GM21717 (cell line): ENCODE data around the gene GCK.
A peak's percentile ranks its signal among the peaks of the same experiment; 100 is the strongest.

ENCODE experiments used
- ATAC-seq: cut with Tn5 transposase; IDR thresholded peaks from one replicate; pipeline ENCODE4 v1.9.1; 2021; ENCODE audit warnings: mild to moderate bottlenecking, moderate library complexity; ENCODE audit not compliant: unreplicated experiment

The GCK gene

GRCh38 chr7:44124822-44125202, 64.4 kb downstream of the GCK start:
- ATAC-seq, result no peak

GRCh38 chr7:44123190-44124003, 65.8 kb downstream of the GCK start, which contains the start of gene POLD2:
Gene POLD2, minus strand, starts transcription at chr7:44123548. Its CDS starts 1,495 bp downstream, at chr7:44122053.
- ATAC-seq, result peak; percentile 98

GRCh38 chr7:44122529-44122928, 66.7 kb downstream of the GCK start:
- ATAC-seq, result no peak

- no peak for ATAC-seq
Observed at GRCh38 chr7:44121761-44122420, 67.3 kb downstream of the GCK start.

GRCh38 chr7:44120395-44120794, 68.8 kb downstream of the GCK start:
- no peak for ATAC-seq

GRCh38 chr7:44119829-44120380, 69.3 kb downstream of the GCK start:
- no peak for ATAC-seq

- ATAC-seq, result no peak
Observed at GRCh38 chr7:44117801-44118429, 71.3 kb downstream of the GCK start.

- no peak for ATAC-seq
Observed at GRCh38 chr7:44116789-44117666, 72.2 kb downstream of the GCK start.

GRCh38 chr7:44116087-44116788, 73.0 kb downstream of the GCK start:
- ATAC-seq, result no peak

GRCh38 chr7:44114586-44115310, 74.5 kb downstream of the GCK start:
- no peak for ATAC-seq

- no peak for ATAC-seq
Observed at GRCh38 chr7:44113764-44114354, 75.4 kb downstream of the GCK start.

GRCh38 chr7:44112997-44113763, 76.1 kb downstream of the GCK start:
- no peak for ATAC-seq

GRCh38 chr7:44112231-44112996, 76.8 kb downstream of the GCK start:
- ATAC-seq, result no peak

- ATAC-seq, result no peak
Observed at GRCh38 chr7:44111761-44112160, 77.5 kb downstream of the GCK start.

GRCh38 chr7:44110719-44111635, 78.3 kb downstream of the GCK start:
- no peak for ATAC-seq

GRCh38 chr7:44109991-44110390, 79.2 kb downstream of the GCK start:
- no peak for ATAC-seq
